ENCODE measurements around the gene SPAG16. TPM values are rescaled to one million over a fixed set of nuclear protein-coding genes. Genes with fewer than 3 reads are reported as not detected.

SPAG16 gene
- total and polyA plus RNA-seq, 2 of the 13 experiments (the other 11 are each of a cell fraction or from before 2014, with no cell fraction given): 9.6 to 26.5 TPM

- TF ChIP-seq ZNF761 (CRISPR knock-in tag; conservative IDR thresholded peaks at IDR 0.05) (peak; percentile 87; the same call in 1 of the 2 replicates), ZFP1 (CRISPR knock-in tag; IDR thresholded peaks at IDR 0.05) (0 out of 2 replicates have a peak, but pooled peaks have one; percentile 79), ZNF234 (CRISPR knock-in tag; conservative IDR thresholded peaks at IDR 0.05) (no peak), ZFP36 (IDR thresholded peaks at IDR 0.05; ENCODE audit: borderline replicate concordance, low read depth, low read length, partially characterized antibody) (peak; percentile 9), ZNF788 (CRISPR knock-in tag; IDR thresholded peaks at IDR 0.05; ENCODE audit: borderline replicate concordance) (peak; percentile 98), ELF3 (CRISPR knock-in tag; IDR thresholded peaks at IDR 0.05) (peak; percentile 76; the same call in 1 of the 2 replicates), ARID4A (CRISPR knock-in tag; IDR thresholded peaks at IDR 0.05; ENCODE audit: borderline replicate concordance) (peak; percentile 99), ATF5 (CRISPR knock-in tag; IDR thresholded peaks at IDR 0.05; ENCODE audit: low read depth) (0 out of 2 replicates have a peak, but pooled peaks have one; percentile 49), CC2D1A (CRISPR knock-in tag; IDR thresholded peaks at IDR 0.05) (no peak), DMAP1 (CRISPR knock-in tag; IDR thresholded peaks at IDR 0.05) (peak; percentile 74), E2F1 (CRISPR knock-in tag; IDR thresholded peaks at IDR 0.05) (peak; percentile 85; the same call in 1 of the 2 replicates), MIER3 (CRISPR knock-in tag; IDR thresholded peaks at IDR 0.05; ENCODE audit: borderline replicate concordance) (peak; percentile 99), SNRNP70 (IDR thresholded peaks at IDR 0.05; ENCODE audit: low read depth, low read length) (no peak), ZBTB39 (CRISPR knock-in tag; IDR thresholded peaks at IDR 0.05) (peak; percentile 76; the same call in 1 of the 2 replicates)
- TF ChIP-seq, protein P1, sequence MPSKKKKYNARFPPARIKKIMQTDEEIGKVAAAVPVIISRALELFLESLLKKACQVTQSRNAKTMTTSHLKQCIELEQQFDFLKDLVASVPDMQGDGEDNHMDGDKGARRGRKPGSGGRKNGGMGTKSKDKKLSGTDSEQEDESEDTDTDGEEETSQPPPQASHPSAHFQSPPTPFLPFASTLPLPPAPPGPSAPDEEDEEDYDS (CRISPR knock-in tag; IDR thresholded peaks at IDR 0.05): peak; percentile 72; the same call in 1 of the 2 replicates
Measured at GRCh38 chr2:213284105-213285090, at the start of gene SPAG16 (continued).
